CD14-positive monocyte (primary cell): ENCODE results near the gene ATP6AP1. TPM values are rescaled to one million over a fixed set of nuclear protein-coding genes. Genes with fewer than 3 reads are reported as not detected.

ENCODE experiments used
- DNase-seq, 3 donors: peaks; one replicate each; pipeline ENCODE4 v3.0.0-alpha.2; 2011 to 2022
- H2AFZ ChIP-seq: 2 replicates; pipeline ENCODE4 v1.6.0; 2012; ENCODE audit warnings: mild to moderate bottlenecking, low read depth, low read length, inconsistent platforms; ENCODE audit not compliant: insufficient read depth, poor library complexity, severe bottlenecking
- H3K27ac ChIP-seq, 2 donors: 1 replicate in 1 of 2; 2 replicates in 1 of 2; pipeline ENCODE4 v1.5.1; 2012 to 2013; ENCODE audit warnings: low read length in 2 of 2, control low read depth in 1 of 2, inconsistent platforms in 1 of 2, low read depth in 1 of 2, mild to moderate bottlenecking in 1 of 2
- H3K27me3 ChIP-seq, 2 donors: one replicate each; pipeline versions ENCODE4 v1.6.0 to v1.6.1; 2011 to 2013; ENCODE audit warnings: low read length in 2 of 2; ENCODE audit not compliant: control insufficient read depth in 2 of 2, insufficient read depth in 2 of 2
- H3K36me3 ChIP-seq, 2 donors: replicated peaks in 1 of 2; 1 replicate in 1 of 2; 2 replicates in 1 of 2; pipeline versions ENCODE4 v1.5.1 to v1.6.1; 2012 to 2013; ENCODE audit warnings: low read length in 2 of 2, control low read depth in 1 of 2, inconsistent platforms in 1 of 2, mild to moderate bottlenecking in 1 of 2; ENCODE audit not compliant: insufficient read depth in 2 of 2, control insufficient read depth in 1 of 2
- H3K4me1 ChIP-seq, 2 donors: 1 replicate in 1 of 2; 2 replicates in 1 of 2; pipeline versions ENCODE4 v1.5.1 to v1.6.1; 2012 to 2013; ENCODE audit warnings: low read length in 2 of 2, control low read depth in 1 of 2, inconsistent platforms in 1 of 2, mild to moderate bottlenecking in 1 of 2, moderate library complexity in 1 of 2; ENCODE audit not compliant: insufficient read depth in 2 of 2, control insufficient read depth in 1 of 2
- H3K4me2 ChIP-seq: replicated peaks from 2 replicates; pipeline ENCODE3; 2012; ENCODE audit warnings: low read length, moderate library complexity, mild to moderate bottlenecking; ENCODE audit not compliant: poor library complexity, severe bottlenecking; ENCODE audit errors: extremely low read depth
- H3K4me3 ChIP-seq, 3 experiments: fragments of 200-600 bp in 1 of 3; sonication (generic) in 1 of 3; replicated peaks in 1 of 3; 1 replicate in 2 of 3; 2 replicates in 1 of 3; pipeline ENCODE4 v1.5.1; 2011 to 2013; ENCODE audit warnings: low read length in 3 of 3, mild to moderate bottlenecking in 3 of 3, control low read depth in 2 of 3, low read depth in 2 of 3, inconsistent platforms in 1 of 3, moderate library complexity in 1 of 3
- H3K79me2 ChIP-seq: 2 replicates; pipeline ENCODE4 v1.6.0; 2012; ENCODE audit warnings: mild to moderate bottlenecking, control low read depth, inconsistent platforms, low read length, moderate library complexity; ENCODE audit not compliant: insufficient read depth
- H3K9ac ChIP-seq: 2 replicates; pipeline ENCODE4 v1.6.0; 2017; ENCODE audit warnings: low read length, mild to moderate bottlenecking; ENCODE audit not compliant: insufficient read depth, poor library complexity, severe bottlenecking
- H3K9me3 ChIP-seq, 2 donors: replicated peaks in 1 of 2; 1 replicate in 1 of 2; 2 replicates in 1 of 2; pipeline versions ENCODE4 v1.5.1 to v1.6.1; 2012 to 2013; ENCODE audit warnings: low read length in 2 of 2, control low read depth in 1 of 2; ENCODE audit not compliant: control insufficient read depth in 1 of 2, insufficient read depth in 1 of 2
- H4K20me1 ChIP-seq: 2 replicates; pipeline ENCODE4 v1.6.0; 2012; ENCODE audit warnings: mild to moderate bottlenecking, low read length, control low read depth, moderate library complexity; ENCODE audit not compliant: insufficient read depth
- H3K27ac Mint-ChIP-seq, 7 donors: one replicate each; pipeline ENCODE4 v1.8.0; 2020; ENCODE audit warnings: mild to moderate bottlenecking in 7 of 7, mixed read lengths in 7 of 7, moderate library complexity in 6 of 7, inconsistent platforms in 2 of 7
- H3K27me3 Mint-ChIP-seq, 3 donors: one replicate each; pipeline ENCODE4 v1.8.0; 2021 to 2022; ENCODE audit warnings: low read depth in 3 of 3, mild to moderate bottlenecking in 3 of 3, mixed read lengths in 3 of 3, moderate library complexity in 3 of 3, inconsistent platforms in 1 of 3
- H3K36me3 Mint-ChIP-seq, 2 donors: one replicate each; pipeline ENCODE4 v1.8.0; 2020; ENCODE audit warnings: mixed read lengths in 2 of 2, inconsistent platforms in 1 of 2, mild to moderate bottlenecking in 1 of 2
- H3K4me1 Mint-ChIP-seq: one replicate; pipeline ENCODE4 v1.8.0; 2020; ENCODE audit warnings: mild to moderate bottlenecking, mixed read lengths
- H3K4me3 Mint-ChIP-seq, 2 donors: one replicate each; pipeline ENCODE4 v1.8.0; 2020; ENCODE audit warnings: mild to moderate bottlenecking in 2 of 2, mixed read lengths in 2 of 2, moderate library complexity in 1 of 2
- H3K9me3 Mint-ChIP-seq, 7 donors: one replicate each; pipeline ENCODE4 v1.8.0; 2020 to 2022; ENCODE audit warnings: mixed read lengths in 7 of 7, mild to moderate bottlenecking in 6 of 7, moderate library complexity in 6 of 7, inconsistent platforms in 2 of 7
- WGBS: methylation state at CpG from one replicate; pipeline ENCODE4 v1.1.5; 2013; ENCODE audit warnings: missing lambda C conversion rate; ENCODE audit not compliant: insufficient coverage; 5-methylcytosine and 5-hydroxymethylcytosine counted together
- intact Hi-C, 2 donors: fragments of 100-400 bp; cut with micrococcal nuclease; formaldehyde crosslinking; loops; one replicate each; pipeline versions ENCODE4 v1.15.0 to v1.15.1; 2023
- polyA plus RNA-seq, 3 donors: library from polyadenylated mRNA; depleted of rRNA in 1 of 3; unstranded in 2 of 3; stranded (reverse) in 1 of 3; fragments of 300-500 nt in 2 of 3; fragments of >200 nt in 1 of 3; fragmentation: Illumina TruSeq in 2 of 3; gene quantifications; 1 replicate in 2 of 3; 2 replicates in 1 of 3; pipeline ENCODE4 v1.2.3, GENCODE V29; 2012 to 2021
- TF ChIP-seq, protein P1 (sequence below): fragments of 200-600 bp; IDR thresholded peaks from one replicate; pipeline ENCODE4 v1.8.0; 2022; ENCODE audit warnings: antibody characterized with exemption, mild to moderate bottlenecking

The ATP6AP1 gene
- polyA plus RNA-seq, 3 donors, result 116 to 178 (median 145) TPM

DNA sequence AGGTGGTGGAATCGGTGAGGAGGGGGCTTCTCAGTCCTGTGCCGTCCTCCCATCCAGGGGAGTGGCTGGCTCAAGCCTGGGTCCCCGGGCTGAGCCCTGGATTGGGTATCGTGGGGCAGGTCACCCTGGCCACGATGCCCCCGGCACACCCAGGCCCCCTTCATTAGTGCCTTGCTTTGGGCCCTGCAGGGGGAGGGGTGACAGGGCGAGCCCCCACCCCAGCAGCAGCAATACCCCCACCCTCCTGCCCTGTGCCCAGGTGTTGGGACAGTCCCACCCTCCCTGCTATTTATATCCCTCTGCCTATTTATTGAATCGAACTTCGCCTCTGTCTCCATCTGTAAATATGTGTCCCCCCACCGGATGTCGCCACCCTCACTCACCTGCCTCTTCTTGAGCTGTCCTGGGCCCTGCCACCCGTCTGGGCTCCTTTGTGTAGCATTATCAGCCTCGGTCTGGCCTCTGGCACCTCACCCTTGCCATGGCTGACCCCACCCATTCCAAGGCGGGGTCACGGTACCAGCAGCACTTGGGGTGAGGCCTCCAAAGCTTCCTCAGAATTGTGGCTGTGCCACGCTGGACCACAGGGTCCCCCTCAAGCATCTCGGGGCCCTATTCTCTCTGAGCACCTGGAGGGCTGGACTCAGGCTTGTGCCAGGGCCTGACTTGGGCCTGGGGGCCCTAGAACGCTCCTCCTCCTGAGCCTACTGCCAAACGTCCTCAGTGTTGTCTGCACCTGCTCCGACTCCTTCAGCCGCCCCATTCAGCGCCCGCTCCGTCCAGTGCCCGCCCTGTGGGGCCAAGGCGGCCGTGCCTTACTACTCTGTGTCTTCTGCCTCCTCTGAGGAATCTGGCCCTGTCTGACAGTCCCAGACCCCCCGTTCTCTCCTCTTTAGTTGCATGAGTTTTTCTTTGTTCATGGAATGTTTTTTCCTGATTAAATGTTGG is 44.5 kb downstream of the ATP6AP1 start:
- H3K4me1 Mint-ChIP-seq, result no peaks in the 10 kb centered on the region
- Histone ChIP-seq H3K9me3 (peaks cover 0 to 4% of the 10 kb centered on the region in 2 donors), H3K79me2 (no peaks in the 10 kb centered on the region), H3K4me2 (no peak overlapping the region), H3K9ac (no peak overlapping the region), H3K36me3 (no peaks in the 10 kb centered on the region), H3K27ac (no peak overlapping the region), H3K27me3 (no peaks in the 10 kb centered on the region), H3K4me1 (peaks cover 2 to 3% of the 10 kb centered on the region in 2 donors), H3K4me3 (no peak overlapping the region), H4K20me1 (no peaks in the 10 kb centered on the region), H2AFZ (no peak overlapping the region)
- DNase-seq, result no peak
- H3K36me3 Mint-ChIP-seq, result no peaks in the 10 kb centered on the region
- TF ChIP-seq, protein P1, sequence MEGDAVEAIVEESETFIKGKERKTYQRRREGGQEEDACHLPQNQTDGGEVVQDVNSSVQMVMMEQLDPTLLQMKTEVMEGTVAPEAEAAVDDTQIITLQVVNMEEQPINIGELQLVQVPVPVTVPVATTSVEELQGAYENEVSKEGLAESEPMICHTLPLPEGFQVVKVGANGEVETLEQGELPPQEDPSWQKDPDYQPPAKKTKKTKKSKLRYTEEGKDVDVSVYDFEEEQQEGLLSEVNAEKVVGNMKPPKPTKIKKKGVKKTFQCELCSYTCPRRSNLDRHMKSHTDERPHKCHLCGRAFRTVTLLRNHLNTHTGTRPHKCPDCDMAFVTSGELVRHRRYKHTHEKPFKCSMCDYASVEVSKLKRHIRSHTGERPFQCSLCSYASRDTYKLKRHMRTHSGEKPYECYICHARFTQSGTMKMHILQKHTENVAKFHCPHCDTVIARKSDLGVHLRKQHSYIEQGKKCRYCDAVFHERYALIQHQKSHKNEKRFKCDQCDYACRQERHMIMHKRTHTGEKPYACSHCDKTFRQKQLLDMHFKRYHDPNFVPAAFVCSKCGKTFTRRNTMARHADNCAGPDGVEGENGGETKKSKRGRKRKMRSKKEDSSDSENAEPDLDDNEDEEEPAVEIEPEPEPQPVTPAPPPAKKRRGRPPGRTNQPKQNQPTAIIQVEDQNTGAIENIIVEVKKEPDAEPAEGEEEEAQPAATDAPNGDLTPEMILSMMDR, result no peak
- intact Hi-C loops, result no loop called here
- 84% methylated on average over 11 of the region's 28 CpGs for WGBS
- peaks cover 0 to 10% (median 2%) of the 10 kb centered on the region in 7 donors for H3K9me3 Mint-ChIP-seq
- peaks cover 0 to 10% (median 2%) of the 10 kb centered on the region in 3 donors for H3K27me3 Mint-ChIP-seq
- no peak overlapping the region for H3K4me3 Mint-ChIP-seq
- H3K27ac Mint-ChIP-seq, result no peak overlapping the region

GRCh38 chrX:154473683-154474082 is 45.2 kb downstream of the ATP6AP1 start:
- no peak for DNase-seq
- H3K9me3 ChIP-seq, result peaks cover 0 to 4% of the 10 kb centered on the region in 2 donors
- H3K27me3 ChIP-seq, result no peaks in the 10 kb centered on the region
- no peaks in the 10 kb centered on the region for H3K36me3 ChIP-seq
- Mint-ChIP-seq H3K4me3 (no peak overlapping the region), H3K27me3 (peaks cover 0 to 10% (median 2%) of the 10 kb centered on the region in 3 donors), H3K9me3 (peaks cover 0 to 14% (median 2%) of the 10 kb centered on the region in 7 donors), H3K4me1 (peaks cover 4% of the 10 kb centered on the region), H3K27ac (no peak overlapping the region), H3K36me3 (no peaks in the 10 kb centered on the region)
- H3K4me1 ChIP-seq, result peaks cover 6 to 8% of the 10 kb centered on the region in 2 donors
- 77% methylated on average over 3 of the region's 7 CpGs for WGBS
- intact Hi-C loops, result no loop called here
- no peak overlapping the region for H3K9ac ChIP-seq
- no peak overlapping the region for H3K27ac ChIP-seq
- no peaks in the 10 kb centered on the region for H3K79me2 ChIP-seq
- H4K20me1 ChIP-seq, result no peaks in the 10 kb centered on the region
- TF ChIP-seq, protein P1, result no peak
- no peak overlapping the region for H2AFZ ChIP-seq
- no peak overlapping the region for H3K4me2 ChIP-seq
- H3K4me3 ChIP-seq, result no peak overlapping the region
